GM13977 (cell line): ENCODE results near the gene TARM1.

ENCODE experiments used
- DNase-seq: peaks from one replicate; pipeline ENCODE4 v3.0.0; 2012; ENCODE audit warnings: low spot score
- in situ Hi-C: fragments of 300-500 bp; cut with MboI; formaldehyde crosslinking; loops from one replicate; pipeline ENCODE4 v1.12.0; 2022; ENCODE audit warnings: low sequenced_read_pairs, low pct_unique_long_range_greater_than_20kb, mixed read lengths, inconsistent platforms; ENCODE audit not compliant: unreplicated experiment
- TF ChIP-seq, protein P1 (sequence below): IDR thresholded peaks from 2 replicates; pipeline ENCODE4 v1.5.1; 2012; ENCODE audit warnings: mild to moderate bottlenecking, control low read depth; ENCODE audit not compliant: insufficient read depth; ENCODE audit errors: extremely low read depth, missing control alignments

TARM1 gene

DNA sequence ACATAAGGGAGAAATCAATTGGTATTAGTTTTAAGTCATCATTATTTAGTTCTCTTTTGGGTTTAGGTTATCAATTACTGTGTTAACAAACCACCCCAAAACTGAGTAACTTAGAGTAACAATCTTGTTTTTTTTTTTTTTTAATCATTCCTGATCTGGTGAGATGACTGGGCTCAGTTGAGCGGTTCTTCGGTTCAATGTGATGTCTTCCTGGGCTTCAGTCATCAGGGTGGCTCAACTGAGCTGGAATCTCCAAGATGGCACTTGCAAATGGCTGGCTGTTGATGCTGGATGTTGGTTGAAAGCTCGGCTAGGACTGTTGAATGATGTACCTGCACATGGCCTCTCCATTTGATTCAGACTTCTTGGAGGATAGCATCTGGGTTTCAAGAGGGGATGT is 3.2 kb upstream of the TARM1 start:
- no peak for DNase-seq
- in situ Hi-C loops = no loop called here
- TF ChIP-seq, protein P1, sequence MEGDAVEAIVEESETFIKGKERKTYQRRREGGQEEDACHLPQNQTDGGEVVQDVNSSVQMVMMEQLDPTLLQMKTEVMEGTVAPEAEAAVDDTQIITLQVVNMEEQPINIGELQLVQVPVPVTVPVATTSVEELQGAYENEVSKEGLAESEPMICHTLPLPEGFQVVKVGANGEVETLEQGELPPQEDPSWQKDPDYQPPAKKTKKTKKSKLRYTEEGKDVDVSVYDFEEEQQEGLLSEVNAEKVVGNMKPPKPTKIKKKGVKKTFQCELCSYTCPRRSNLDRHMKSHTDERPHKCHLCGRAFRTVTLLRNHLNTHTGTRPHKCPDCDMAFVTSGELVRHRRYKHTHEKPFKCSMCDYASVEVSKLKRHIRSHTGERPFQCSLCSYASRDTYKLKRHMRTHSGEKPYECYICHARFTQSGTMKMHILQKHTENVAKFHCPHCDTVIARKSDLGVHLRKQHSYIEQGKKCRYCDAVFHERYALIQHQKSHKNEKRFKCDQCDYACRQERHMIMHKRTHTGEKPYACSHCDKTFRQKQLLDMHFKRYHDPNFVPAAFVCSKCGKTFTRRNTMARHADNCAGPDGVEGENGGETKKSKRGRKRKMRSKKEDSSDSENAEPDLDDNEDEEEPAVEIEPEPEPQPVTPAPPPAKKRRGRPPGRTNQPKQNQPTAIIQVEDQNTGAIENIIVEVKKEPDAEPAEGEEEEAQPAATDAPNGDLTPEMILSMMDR = no peak

DNA sequence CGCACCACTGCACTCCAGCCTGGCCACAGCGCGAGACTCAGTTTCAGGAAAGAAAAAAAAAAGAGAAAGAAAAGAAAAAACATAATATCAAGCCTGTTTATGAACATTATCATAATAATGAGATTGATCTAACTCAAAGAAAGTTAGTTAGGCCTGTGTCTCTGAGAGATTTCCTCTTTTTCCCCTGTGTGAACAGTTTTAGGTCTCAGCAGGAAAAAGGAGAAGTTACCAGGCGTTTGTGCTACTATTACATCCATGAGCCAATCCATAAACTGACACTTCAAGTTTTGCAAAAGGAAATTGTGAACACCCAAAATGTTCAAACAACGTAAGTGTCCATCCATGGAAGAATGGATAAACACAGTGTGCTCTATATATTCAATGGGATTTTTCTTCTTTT is 3.8 kb downstream of the TARM1 start:
- TF ChIP-seq, protein P1 = no peak
- in situ Hi-C loops = no loop called here
- peak; percentile 1 for DNase-seq

DNA sequence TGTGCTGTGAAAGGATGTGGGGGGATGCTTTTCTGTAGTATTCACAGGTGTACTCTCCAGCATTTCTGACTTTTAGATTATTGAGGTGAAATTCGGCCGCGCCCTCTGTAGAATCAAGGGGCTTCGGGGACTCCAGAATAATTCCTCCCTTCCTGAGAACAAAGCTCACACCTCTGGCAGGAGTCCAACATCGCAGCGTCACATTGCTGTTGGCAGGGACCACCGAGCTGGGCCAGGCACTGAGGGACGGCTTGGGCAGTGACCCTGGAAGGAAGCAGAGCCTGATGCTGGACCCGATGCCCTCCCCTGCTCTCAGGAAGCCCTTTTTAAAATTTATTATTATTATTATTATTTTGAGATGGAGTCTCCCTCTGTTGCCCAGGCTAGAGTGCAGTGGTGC is 6.3 kb downstream of the TARM1 start:
- DNase-seq = peak; percentile 1
- TF ChIP-seq, protein P1 = no peak
- in situ Hi-C loops = no loop called here

DNA sequence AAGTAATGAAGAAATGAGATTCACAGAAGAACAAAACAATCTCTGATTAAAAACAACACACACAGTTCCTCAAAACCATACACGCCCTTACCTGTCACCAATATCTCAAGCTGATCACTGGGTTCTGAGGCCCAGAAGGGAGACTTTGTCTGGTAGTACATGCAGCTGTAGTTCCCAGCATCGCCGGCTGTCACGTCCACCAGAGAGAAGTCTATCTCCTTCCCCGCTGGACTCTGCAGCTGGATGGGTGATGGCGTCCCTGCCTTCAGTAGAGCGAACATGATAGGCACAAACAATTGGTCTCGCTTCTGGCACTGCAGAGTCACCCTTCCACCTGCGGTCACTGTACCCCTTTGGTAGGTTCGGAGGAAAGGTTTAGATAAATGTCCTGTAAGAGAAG is 7.3 kb downstream of the TARM1 start:
- peak; percentile 2 for DNase-seq
- in situ Hi-C loops = no loop called here
- TF ChIP-seq, protein P1 = no peak

DNA sequence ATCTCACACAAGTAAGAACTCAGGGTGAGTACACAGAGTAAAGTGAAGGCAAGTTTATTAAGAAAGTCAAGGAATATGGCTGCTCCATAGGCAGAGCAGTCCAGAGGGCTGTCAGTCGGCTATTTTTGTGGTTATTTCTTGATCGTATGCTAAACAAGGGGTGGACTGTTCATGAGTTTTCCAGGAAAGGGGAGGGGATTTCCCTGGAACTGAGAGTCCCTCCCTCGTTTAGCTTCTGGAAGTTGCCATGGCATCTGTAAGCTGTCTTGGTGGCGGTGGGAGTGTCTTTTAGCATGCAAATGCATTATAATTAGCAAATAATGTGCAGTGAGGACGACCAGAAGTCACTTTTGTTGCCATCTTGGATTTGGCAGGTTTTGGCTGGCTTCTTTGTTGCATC is 11.7 kb downstream of the TARM1 start:
- in situ Hi-C loops = no loop called here
- TF ChIP-seq, protein P1 = no peak
- no peak for DNase-seq

DNA sequence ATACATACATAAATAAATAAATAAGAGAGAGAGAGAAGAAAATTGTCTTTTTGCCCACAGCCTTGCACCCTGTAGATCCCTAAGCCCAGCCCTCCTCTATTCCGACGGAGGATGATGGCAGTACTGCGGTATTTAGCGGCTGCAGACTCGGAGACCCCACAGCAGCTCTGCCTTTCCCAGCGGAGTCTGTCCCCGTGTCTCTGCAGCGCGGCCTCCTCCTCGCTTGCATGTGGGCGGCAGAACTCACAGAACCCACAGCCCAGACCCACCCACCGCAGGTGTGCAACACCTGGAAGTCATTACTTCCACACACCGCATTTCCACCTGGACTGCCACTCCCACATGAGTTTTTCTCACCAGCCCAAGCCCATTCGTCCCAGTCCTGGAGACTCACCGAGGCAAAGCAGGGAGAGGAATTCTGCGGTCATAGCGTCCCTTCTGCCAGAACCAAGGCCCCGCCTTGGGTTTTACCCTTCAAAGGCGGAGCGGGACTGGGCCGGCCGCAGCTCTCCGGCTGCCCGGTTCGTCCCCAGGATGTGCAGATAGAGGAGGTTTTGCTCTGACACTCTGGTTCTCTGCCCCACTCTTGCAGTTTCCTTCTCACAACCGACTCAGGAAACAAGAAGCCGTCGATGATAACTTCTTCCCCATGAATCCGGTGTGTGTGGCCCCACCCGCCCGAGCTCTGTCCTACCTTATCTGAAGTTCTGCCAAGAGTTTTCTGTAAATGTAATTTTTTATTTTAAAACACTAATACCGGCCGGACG is 17.6 kb downstream of the TARM1 start, which contains the start of gene VSTM1:
Gene VSTM1, minus strand, starts transcription at position 548 of the 767 bp plus-strand sequence. Its CDS starts 120 bp downstream, at position 428.
- peak; percentile 2 for DNase-seq

More for the DNA sequence above, 17.6 kb downstream of the TARM1 start, which contains the start of gene VSTM1:
- TF ChIP-seq, protein P1 = no peak
- in situ Hi-C loops = no loop called here
